Measurements from ENCODE around the gene L2HGDH. TPM values are rescaled to one million over a fixed set of nuclear protein-coding genes. Genes with fewer than 3 reads are reported as not detected.

The L2HGDH gene
- 5.4 to 5.9 TPM (median 5.8 TPM) in 3 replicates for total RNA-seq
- long read RNA-seq, partial matches to known transcripts, result 0 of 1 reads
- long read RNA-seq, other reads (novel, unspliced or antisense), result 0 of 1 reads

DNA sequence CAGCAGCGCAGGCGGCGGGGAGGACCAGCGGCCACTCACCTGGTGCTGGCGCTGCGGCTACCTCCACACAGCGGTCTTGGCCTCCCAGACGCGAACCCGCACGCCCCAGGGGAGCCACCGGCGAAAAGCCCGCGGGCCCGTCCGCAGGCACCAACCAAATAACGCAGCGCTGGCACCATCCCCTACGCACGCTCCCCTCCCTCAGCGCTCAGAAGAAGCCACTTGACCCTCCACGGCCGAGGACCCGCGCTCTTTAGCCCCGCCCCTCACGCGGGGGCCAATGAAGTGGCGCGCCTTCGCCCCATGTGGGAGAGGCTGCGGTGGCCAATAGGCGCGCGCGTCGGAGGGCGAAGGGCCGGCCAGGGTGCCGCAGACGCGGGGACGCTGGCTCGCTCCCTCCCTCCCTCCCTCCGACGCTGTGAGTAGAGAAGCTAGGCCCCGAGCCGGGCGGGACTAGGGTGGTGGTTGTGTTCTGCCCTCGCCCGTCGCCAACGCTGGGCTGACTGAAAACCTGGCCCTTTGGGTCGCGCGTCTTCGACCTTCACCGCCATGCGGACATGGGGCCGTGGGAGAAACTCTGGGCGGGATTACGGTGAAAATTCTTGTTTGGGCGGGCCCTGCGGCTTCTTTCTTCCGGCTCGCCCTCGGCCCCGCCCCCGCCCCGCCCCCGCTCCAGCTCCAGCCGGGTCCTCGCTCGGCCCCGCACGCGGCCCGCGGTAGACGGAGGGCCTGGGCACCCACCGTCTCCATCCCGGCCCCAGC, at the start of gene L2HGDH, which contains the start of gene DMAC2L:
Gene L2HGDH, minus strand, starts transcription at position 258 of the 762 bp plus-strand sequence. Its CDS starts 79 bp downstream, at position 179.
Gene DMAC2L, plus strand, starts transcription at position 353 of the 762 bp plus-strand sequence. CDS start 9,164 bp downstream, outside the sequence.
- peak within 1 kb of the TSS; percentile 89 for H3K4me3 Mint-ChIP-seq (ENCODE audit: unreplicated experiment)
- TF ChIP-seq, protein P1, sequence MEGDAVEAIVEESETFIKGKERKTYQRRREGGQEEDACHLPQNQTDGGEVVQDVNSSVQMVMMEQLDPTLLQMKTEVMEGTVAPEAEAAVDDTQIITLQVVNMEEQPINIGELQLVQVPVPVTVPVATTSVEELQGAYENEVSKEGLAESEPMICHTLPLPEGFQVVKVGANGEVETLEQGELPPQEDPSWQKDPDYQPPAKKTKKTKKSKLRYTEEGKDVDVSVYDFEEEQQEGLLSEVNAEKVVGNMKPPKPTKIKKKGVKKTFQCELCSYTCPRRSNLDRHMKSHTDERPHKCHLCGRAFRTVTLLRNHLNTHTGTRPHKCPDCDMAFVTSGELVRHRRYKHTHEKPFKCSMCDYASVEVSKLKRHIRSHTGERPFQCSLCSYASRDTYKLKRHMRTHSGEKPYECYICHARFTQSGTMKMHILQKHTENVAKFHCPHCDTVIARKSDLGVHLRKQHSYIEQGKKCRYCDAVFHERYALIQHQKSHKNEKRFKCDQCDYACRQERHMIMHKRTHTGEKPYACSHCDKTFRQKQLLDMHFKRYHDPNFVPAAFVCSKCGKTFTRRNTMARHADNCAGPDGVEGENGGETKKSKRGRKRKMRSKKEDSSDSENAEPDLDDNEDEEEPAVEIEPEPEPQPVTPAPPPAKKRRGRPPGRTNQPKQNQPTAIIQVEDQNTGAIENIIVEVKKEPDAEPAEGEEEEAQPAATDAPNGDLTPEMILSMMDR (IDR thresholded peaks at IDR 0.05), result peak; percentile 71
- peaks cover 23% of the 10 kb centered on the region for H3K4me1 Mint-ChIP-seq (ENCODE audit: low read depth)
- peaks cover 6% of the 10 kb centered on the region for H3K36me3 Mint-ChIP-seq (ENCODE audit: low read depth)
- peak within 1 kb of the TSS; percentile 99 for H3K27ac Mint-ChIP-seq (ENCODE audit: unreplicated experiment)
- DNase-seq (ENCODE audit: low spot score), result peak; percentile 96
- peaks cover 9% of the 10 kb centered on the region for H3K9me3 Mint-ChIP-seq (ENCODE audit: low read depth)
- no peaks in the 10 kb centered on the region for H3K27me3 Mint-ChIP-seq (ENCODE audit: low read depth)

DNA sequence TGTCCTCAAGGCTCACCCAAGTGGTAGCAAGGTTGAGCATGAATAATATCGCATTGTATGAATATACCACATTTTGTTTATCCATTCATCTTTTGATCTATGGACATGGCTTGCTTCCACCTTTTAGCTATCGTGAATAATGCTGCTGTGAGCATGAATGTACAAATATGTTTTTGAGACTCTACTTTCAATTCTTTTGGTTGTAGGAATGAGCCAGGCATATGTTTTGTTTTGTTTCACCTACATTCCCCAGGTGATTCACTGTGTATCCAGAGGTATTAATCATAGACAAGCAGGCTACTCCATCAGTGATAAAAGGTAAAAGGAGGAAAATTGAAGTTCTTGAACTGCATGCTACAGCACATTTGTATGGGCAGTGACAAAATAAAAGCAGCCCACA, 48.8 kb upstream of the L2HGDH start:
- H3K9me3 Mint-ChIP-seq (ENCODE audit: low read depth), result no peaks in the 10 kb centered on the region
- H3K27me3 Mint-ChIP-seq (ENCODE audit: low read depth), result no peaks in the 10 kb centered on the region
- no peak overlapping the region for H3K27ac Mint-ChIP-seq (ENCODE audit: unreplicated experiment)

DNA sequence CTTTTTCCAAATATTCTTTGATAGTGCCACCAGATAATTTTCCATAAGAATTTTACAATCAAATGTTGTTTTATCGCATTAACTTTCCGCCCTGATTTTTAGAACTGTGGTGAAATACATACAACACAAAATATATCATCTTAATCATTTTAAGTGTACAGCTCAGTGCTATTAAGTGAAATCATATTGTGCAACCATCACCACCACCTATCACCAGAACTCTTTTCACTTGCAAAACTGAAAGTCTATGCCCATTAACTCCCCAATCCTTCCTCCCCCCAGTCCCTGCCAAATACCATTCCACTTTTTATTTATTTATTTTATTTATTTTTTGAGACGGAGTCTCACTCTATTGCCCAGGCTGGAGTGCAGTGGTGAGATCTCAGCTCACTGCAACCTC, 48.1 kb upstream of the L2HGDH start:
- no peaks in the 10 kb centered on the region for H3K27me3 Mint-ChIP-seq (ENCODE audit: low read depth)
- H3K4me3 Mint-ChIP-seq (ENCODE audit: unreplicated experiment), result no peak overlapping the region
- no peak overlapping the region for H3K27ac Mint-ChIP-seq (ENCODE audit: unreplicated experiment)
- no peak for DNase-seq (ENCODE audit: low spot score)
- H3K36me3 Mint-ChIP-seq (ENCODE audit: low read depth), result peaks cover 7% of the 10 kb centered on the region
- H3K4me1 Mint-ChIP-seq (ENCODE audit: low read depth), result peaks cover 13% of the 10 kb centered on the region
- TF ChIP-seq, protein P1 (IDR thresholded peaks at IDR 0.05), result no peak
- no peaks in the 10 kb centered on the region for H3K9me3 Mint-ChIP-seq (ENCODE audit: low read depth)

More for the DNA sequence above, 48.8 kb upstream of the L2HGDH start:
- DNase-seq (ENCODE audit: low spot score), result no peak
- H3K4me3 Mint-ChIP-seq (ENCODE audit: unreplicated experiment), result no peak overlapping the region
- H3K36me3 Mint-ChIP-seq (ENCODE audit: low read depth), result peaks cover 7% of the 10 kb centered on the region
- peaks cover 13% of the 10 kb centered on the region for H3K4me1 Mint-ChIP-seq (ENCODE audit: low read depth)
- TF ChIP-seq, protein P1 (IDR thresholded peaks at IDR 0.05), result no peak

DNA sequence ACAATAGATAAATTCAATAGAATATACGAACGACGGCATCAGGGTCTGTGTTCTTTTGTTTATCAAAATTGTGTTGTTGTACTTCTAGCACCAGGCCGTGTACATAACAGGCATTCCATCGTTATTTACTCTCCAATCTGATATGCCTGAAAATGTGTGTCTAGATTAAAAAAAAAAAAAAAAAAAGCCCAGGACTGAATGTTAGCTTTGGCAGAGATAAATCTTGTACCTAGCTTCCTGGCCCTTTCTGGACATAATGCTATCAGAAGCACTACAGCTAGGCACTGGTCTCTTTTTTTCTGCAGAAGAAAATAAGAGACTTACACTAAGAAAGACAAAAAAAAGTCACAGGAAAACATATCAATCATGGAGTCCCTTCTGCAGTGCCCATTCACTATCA, 47.6 kb upstream of the L2HGDH start:
- peaks cover 13% of the 10 kb centered on the region for H3K4me1 Mint-ChIP-seq (ENCODE audit: low read depth)
- no peaks in the 10 kb centered on the region for H3K9me3 Mint-ChIP-seq (ENCODE audit: low read depth)
- H3K4me3 Mint-ChIP-seq (ENCODE audit: unreplicated experiment), result no peak overlapping the region
- peaks cover 7% of the 10 kb centered on the region for H3K36me3 Mint-ChIP-seq (ENCODE audit: low read depth)
- DNase-seq (ENCODE audit: low spot score), result no peak
- no peaks in the 10 kb centered on the region for H3K27me3 Mint-ChIP-seq (ENCODE audit: low read depth)
- TF ChIP-seq, protein P1 (IDR thresholded peaks at IDR 0.05), result no peak
- H3K27ac Mint-ChIP-seq (ENCODE audit: unreplicated experiment), result no peak overlapping the region

DNA sequence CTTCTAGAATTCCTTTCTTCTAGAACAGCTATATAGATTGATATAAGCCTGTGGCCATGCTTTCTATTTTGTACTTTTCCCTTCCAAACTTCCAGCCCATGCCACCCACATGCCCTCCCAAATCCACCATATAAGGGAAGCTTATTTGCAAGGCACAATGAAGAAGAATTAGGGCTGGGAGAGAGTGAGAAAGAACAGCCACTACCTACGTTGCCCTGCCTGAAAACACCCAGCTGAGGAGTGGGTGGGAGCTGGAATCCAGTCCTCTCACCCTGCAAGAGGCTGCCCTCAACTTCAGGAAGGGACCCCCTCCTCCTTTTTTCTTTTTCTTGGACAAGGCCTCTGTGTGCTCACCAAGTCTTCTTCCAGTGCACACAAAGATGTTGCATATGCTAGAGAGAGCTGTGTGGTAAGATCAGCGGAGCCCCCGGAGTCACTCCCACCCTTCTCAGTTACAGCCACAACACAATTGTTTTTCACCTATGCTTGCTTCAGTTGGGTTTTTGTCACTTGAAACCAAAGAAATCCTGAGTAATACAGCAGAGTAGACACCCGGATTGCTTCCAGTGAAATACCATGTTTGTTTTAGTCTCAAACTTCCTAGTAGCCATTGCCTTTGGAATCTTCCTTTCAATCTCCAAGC, 45.8 kb upstream of the L2HGDH start:
- H3K27ac Mint-ChIP-seq (ENCODE audit: unreplicated experiment), result no peak overlapping the region
- no peaks in the 10 kb centered on the region for H3K27me3 Mint-ChIP-seq (ENCODE audit: low read depth)
- DNase-seq (ENCODE audit: low spot score), result no peak
- H3K4me1 Mint-ChIP-seq (ENCODE audit: low read depth), result peaks cover 14% of the 10 kb centered on the region
- H3K36me3 Mint-ChIP-seq (ENCODE audit: low read depth), result peaks cover 7% of the 10 kb centered on the region
- H3K9me3 Mint-ChIP-seq (ENCODE audit: low read depth), result no peaks in the 10 kb centered on the region
- no peak overlapping the region for H3K4me3 Mint-ChIP-seq (ENCODE audit: unreplicated experiment)
- TF ChIP-seq, protein P1 (IDR thresholded peaks at IDR 0.05), result no peak
